ENCODE results near the gene HOXB3. TPM values are rescaled to one million over a fixed set of nuclear protein-coding genes. Genes with fewer than 3 reads are reported as not detected.

Gene HOXB3
- polyA plus RNA-seq, 1 of the 3 experiments (the other 2 are of a cell fraction): 0.46 TPM

DNA sequence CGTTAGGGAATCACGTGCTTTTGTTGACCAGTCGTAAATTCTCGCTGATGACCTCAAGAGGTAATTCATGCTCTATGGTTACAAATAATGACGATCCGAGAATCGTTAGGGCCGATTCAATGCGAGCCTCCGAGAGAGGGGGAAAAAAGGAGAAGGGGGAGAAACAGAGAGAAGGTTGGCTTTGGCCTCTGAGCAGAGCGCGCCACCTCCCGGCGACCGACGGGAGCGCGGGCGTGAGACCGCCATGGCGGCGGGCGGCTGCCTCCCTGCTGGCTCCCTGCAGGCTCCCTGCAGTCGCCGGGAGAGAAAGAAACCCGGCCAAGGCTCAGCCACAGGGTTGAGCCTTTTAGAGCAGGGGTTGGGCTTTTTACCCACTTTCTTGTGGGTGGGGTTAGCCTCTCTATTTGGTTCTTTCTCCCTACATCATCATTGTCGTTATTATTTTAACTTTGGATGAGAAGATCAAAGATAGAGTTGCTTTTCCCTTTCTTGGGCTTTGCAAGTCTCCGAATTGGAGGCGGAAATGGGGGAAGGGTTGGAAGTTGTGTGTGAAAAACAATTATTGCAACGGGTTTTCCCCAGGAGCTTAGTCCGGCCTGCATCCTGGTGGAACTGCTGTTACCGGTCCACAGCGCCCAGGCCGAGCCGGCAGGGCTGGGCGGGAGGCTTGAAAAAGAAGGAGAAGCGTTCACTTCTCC is 3.9 kb upstream of the HOXB3 start:
- Histone ChIP-seq H3K4me1 (ENCODE audit: control insufficient read depth in 1 of 2, insufficient read depth in 2 of 2, low read depth in 1 of 2, low read length in 1 of 2) (0 out of 4 replicates have a peak, but pooled peaks cover 0 to 4% of the 10 kb centered on the region in 2 experiments), H3K9me3 (no peaks in the 10 kb centered on the region), H2AFZ (ENCODE audit: low read depth) (peak overlapping the region; percentile 53; the same call in 1 of the 2 replicates), H3K27me3 (ENCODE audit: insufficient read depth) (peaks cover 98% of the 10 kb centered on the region), H3K79me2 (ENCODE audit: insufficient read depth) (no peaks in the 10 kb centered on the region), H3K4me2 (peak overlapping the region; percentile 17; the same call in 1 of the 2 replicates), H3F3A (replicated peaks; ENCODE audit: insufficient read depth) (peaks cover 4% of the 10 kb centered on the region), H3K9me2 (no peaks in the 10 kb centered on the region), H3K4me3 (ENCODE audit: low read depth in 2 of 2, low read length in 1 of 2) (no peak overlapping the region; a peak in 1 of 4 replicates), H3K9ac (no peak overlapping the region), H4K20me1 (ENCODE audit: insufficient read depth) (peaks cover 8% of the 10 kb centered on the region; the same call in 1 of the 2 replicates), H3K36me3 (replicated peaks in 1 of 2; ENCODE audit: control insufficient read depth in 1 of 2, insufficient read depth in 2 of 2, low read length in 1 of 2) (no peaks in the 10 kb centered on the region), H3K27ac (ENCODE audit: low read depth in 2 of 2, low read length in 1 of 2) (no peak overlapping the region)
- CTCF ChIA-PET: interaction anchor here (0.7 to 3.7 kb wide), 18 partner anchors 13 to 451 kb away, joined by 3 to 20 read pairs (median 4); partner anchors contain the start of genes HOXB1 and HOXB8
- WGBS (ENCODE audit: low lambda C conversion rate): 12% methylated on average over 33 of the region's 37 CpGs
- DNase-seq: peak; percentile 96
- POLR2A ChIA-PET: no interaction called here
- TF ChIP-seq RAD21 (IDR thresholded peaks at IDR 0.05; ENCODE audit: low read length) (peak; percentile 86), RCOR1 (IDR thresholded peaks at IDR 0.05; ENCODE audit: low read length) (no peak), FOXJ3 (CRISPR knock-in tag; IDR thresholded peaks at IDR 0.05) (no peak), YY1 (IDR thresholded peaks at IDR 0.05; ENCODE audit: low read depth) (peak; percentile 84), PBX3 (IDR thresholded peaks at IDR 0.05) (no peak), SMC3 (IDR thresholded peaks at IDR 0.05; ENCODE audit: low read depth, low read length) (peak; percentile 93)
- TF ChIP-seq, protein P1, sequence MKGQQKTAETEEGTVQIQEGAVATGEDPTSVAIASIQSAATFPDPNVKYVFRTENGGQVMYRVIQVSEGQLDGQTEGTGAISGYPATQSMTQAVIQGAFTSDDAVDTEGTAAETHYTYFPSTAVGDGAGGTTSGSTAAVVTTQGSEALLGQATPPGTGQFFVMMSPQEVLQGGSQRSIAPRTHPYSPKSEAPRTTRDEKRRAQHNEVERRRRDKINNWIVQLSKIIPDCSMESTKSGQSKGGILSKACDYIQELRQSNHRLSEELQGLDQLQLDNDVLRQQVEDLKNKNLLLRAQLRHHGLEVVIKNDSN (IDR thresholded peaks at IDR 0.05; ENCODE audit: borderline replicate concordance, low read depth): no peak
- TF ChIP-seq, protein P2, sequence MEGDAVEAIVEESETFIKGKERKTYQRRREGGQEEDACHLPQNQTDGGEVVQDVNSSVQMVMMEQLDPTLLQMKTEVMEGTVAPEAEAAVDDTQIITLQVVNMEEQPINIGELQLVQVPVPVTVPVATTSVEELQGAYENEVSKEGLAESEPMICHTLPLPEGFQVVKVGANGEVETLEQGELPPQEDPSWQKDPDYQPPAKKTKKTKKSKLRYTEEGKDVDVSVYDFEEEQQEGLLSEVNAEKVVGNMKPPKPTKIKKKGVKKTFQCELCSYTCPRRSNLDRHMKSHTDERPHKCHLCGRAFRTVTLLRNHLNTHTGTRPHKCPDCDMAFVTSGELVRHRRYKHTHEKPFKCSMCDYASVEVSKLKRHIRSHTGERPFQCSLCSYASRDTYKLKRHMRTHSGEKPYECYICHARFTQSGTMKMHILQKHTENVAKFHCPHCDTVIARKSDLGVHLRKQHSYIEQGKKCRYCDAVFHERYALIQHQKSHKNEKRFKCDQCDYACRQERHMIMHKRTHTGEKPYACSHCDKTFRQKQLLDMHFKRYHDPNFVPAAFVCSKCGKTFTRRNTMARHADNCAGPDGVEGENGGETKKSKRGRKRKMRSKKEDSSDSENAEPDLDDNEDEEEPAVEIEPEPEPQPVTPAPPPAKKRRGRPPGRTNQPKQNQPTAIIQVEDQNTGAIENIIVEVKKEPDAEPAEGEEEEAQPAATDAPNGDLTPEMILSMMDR (IDR thresholded peaks at IDR 0.05): peak; percentile 97

GRCh38 chr17:48593126-48593829 is 3.2 kb upstream of the HOXB3 start, which contains the start of gene HOXB5:
Gene HOXB5 (minus strand): TSS chr17:48593779. CDS start chr17:48593682, 97 bp downstream.
- WGBS (ENCODE audit: low lambda C conversion rate): 7% methylated on average over 50 of the region's 50 CpGs
- H3F3A ChIP-seq (replicated peaks; ENCODE audit: insufficient read depth): peaks cover 4% of the 10 kb centered on the region
- H3K27me3 ChIP-seq (ENCODE audit: insufficient read depth): peaks cover 98% of the 10 kb centered on the region
- H4K20me1 ChIP-seq (ENCODE audit: insufficient read depth): peaks cover 2% of the 10 kb centered on the region; the same call in 1 of the 2 replicates
- peak within 1 kb of the TSS; percentile 34; the same call in 1 of the 2 replicates for H3K4me2 ChIP-seq
- peak within 1 kb of the TSS in 1 of 2 experiments; percentile 8; a peak in 1 of 4 replicates for H3K4me3 ChIP-seq (ENCODE audit: low read depth in 2 of 2, low read length in 1 of 2)
- H3K9ac ChIP-seq: no peak within 1 kb of the TSS
- ChIA-PET POLR2A (no interaction called here), CTCF (interaction anchor here (0.6 to 3.7 kb wide), 41 partner anchors 13 to 462 kb away, joined by 3 to 20 read pairs (median 4); partner anchors contain the start of genes HOXB1 and HOXB8)
- peak within 1 kb of the TSS; percentile 53; the same call in 1 of the 2 replicates for H2AFZ ChIP-seq (ENCODE audit: low read depth)
- H3K9me2 ChIP-seq: no peaks in the 10 kb centered on the region
- H3K36me3 ChIP-seq (replicated peaks in 1 of 2; ENCODE audit: control insufficient read depth in 1 of 2, insufficient read depth in 2 of 2, low read length in 1 of 2): no peaks in the 10 kb centered on the region
- H3K4me1 ChIP-seq (ENCODE audit: control insufficient read depth in 1 of 2, insufficient read depth in 2 of 2, low read depth in 1 of 2, low read length in 1 of 2): 0 out of 4 replicates have a peak, but pooled peaks cover 0 to 4% of the 10 kb centered on the region in 2 experiments
- H3K9me3 ChIP-seq: no peaks in the 10 kb centered on the region
- no peak for DNase-seq
- no peak within 1 kb of the TSS for H3K27ac ChIP-seq (ENCODE audit: low read depth in 2 of 2, low read length in 1 of 2)
- no peaks in the 10 kb centered on the region for H3K79me2 ChIP-seq (ENCODE audit: insufficient read depth)
- no peak for TF ChIP-seq SMC3 (IDR thresholded peaks at IDR 0.05; ENCODE audit: low read depth, low read length)
- TF ChIP-seq, protein P3, sequence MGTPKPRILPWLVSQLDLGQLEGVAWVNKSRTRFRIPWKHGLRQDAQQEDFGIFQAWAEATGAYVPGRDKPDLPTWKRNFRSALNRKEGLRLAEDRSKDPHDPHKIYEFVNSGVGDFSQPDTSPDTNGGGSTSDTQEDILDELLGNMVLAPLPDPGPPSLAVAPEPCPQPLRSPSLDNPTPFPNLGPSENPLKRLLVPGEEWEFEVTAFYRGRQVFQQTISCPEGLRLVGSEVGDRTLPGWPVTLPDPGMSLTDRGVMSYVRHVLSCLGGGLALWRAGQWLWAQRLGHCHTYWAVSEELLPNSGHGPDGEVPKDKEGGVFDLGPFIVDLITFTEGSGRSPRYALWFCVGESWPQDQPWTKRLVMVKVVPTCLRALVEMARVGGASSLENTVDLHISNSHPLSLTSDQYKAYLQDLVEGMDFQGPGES (IDR thresholded peaks at IDR 0.05; ENCODE audit: low read depth, low read length): no peak
- TF ChIP-seq MXI1 (IDR thresholded peaks at IDR 0.05; ENCODE audit: low read depth, low read length): no peak
- TF ChIP-seq FOXJ3 (CRISPR knock-in tag; IDR thresholded peaks at IDR 0.05): no peak
- no peak for TF ChIP-seq FOSL2 (IDR thresholded peaks at IDR 0.05; ENCODE audit: borderline replicate concordance, low read depth)
- TF ChIP-seq POLR2AphosphoS5 (IDR thresholded peaks at IDR 0.05; ENCODE audit: low read depth, low read length): no peak
- TF ChIP-seq, protein P4, sequence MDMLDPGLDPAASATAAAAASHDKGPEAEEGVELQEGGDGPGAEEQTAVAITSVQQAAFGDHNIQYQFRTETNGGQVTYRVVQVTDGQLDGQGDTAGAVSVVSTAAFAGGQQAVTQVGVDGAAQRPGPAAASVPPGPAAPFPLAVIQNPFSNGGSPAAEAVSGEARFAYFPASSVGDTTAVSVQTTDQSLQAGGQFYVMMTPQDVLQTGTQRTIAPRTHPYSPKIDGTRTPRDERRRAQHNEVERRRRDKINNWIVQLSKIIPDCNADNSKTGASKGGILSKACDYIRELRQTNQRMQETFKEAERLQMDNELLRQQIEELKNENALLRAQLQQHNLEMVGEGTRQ (IDR thresholded peaks at IDR 0.05; ENCODE audit: borderline replicate concordance, low read depth, low read length): no peak
- no peak for TF ChIP-seq TEAD4 (IDR thresholded peaks at IDR 0.05; ENCODE audit: borderline replicate concordance, insufficient read depth)
- TF ChIP-seq NRF1 (IDR thresholded peaks at IDR 0.05; ENCODE audit: low read depth, low read length): no peak
- TF ChIP-seq RCOR1 (IDR thresholded peaks at IDR 0.05; ENCODE audit: low read length): no peak
- TF ChIP-seq EP300 (IDR thresholded peaks at IDR 0.05; ENCODE audit: borderline replicate concordance in 1 of 2, low read depth in 1 of 2, low read length in 1 of 2): no peak
- no peak for TF ChIP-seq SIN3A (IDR thresholded peaks at IDR 0.05; ENCODE audit: borderline replicate concordance, low read depth, low read length)
- TF ChIP-seq MEF2A (IDR thresholded peaks at IDR 0.05; ENCODE audit: borderline replicate concordance, low read depth): no peak
